Colonic mucosa (tissue), 4 donors: ENCODE measurements around the gene FGF19. TPM values are rescaled to one million over a fixed set of nuclear protein-coding genes. Genes with fewer than 3 reads are reported as not detected.
"Not testable (repeated sequence)": the region's sequence is repeated elsewhere in the genome, so short reads cannot be mapped to it uniquely, and the experiment has no call there.

Source experiments
- DNase-seq: peaks from one replicate; pipeline ENCODE4 v3.0.0-alpha.2; 2020
- H3K27ac ChIP-seq: fragments of 200-600 bp; one replicate; pipeline ENCODE4 v1.8.0; 2021
- H3K27me3 ChIP-seq: fragments of 200-600 bp; one replicate; pipeline ENCODE4 v1.8.0; 2021
- H3K36me3 ChIP-seq: fragments of 200-600 bp; one replicate; pipeline ENCODE4 v1.8.0; 2021
- H3K4me1 ChIP-seq: fragments of 200-600 bp; one replicate; pipeline ENCODE4 v1.8.0; 2021; ENCODE audit warnings: mild to moderate bottlenecking
- H3K4me3 ChIP-seq: fragments of 200-600 bp; one replicate; pipeline ENCODE4 v1.8.0; 2021
- H3K9ac ChIP-seq, 2 donors: one replicate each; pipeline ENCODE4 v1.7.0; 2013; ENCODE audit warnings: control low read depth in 2 of 2, low read depth in 2 of 2, low read length in 2 of 2
- H3K9me3 ChIP-seq: fragments of 200-600 bp; one replicate; pipeline ENCODE4 v1.8.0; 2021
- intact Hi-C: fragments of 100-400 bp; cut with DNase I; formaldehyde crosslinking; loops from one replicate; pipeline ENCODE4 v1.14.1; 2022
- total RNA-seq, 2 donors: library from RNA; stranded (reverse); fragmentation: NEBNext Ultra II Directional in 1 of 2; extraction: Animal tissue kit (Norgen Biotek cat#: 25700) in 1 of 2; gene quantifications; one replicate each; pipeline ENCODE4 v1.2.1, GENCODE V29; 2021
- TF ChIP-seq, protein P1 (sequence below): fragments of 200-600 bp; IDR thresholded peaks from one replicate; pipeline ENCODE4 v1.8.0; 2022; ENCODE audit warnings: antibody characterized with exemption, mild to moderate bottlenecking
- donor health status: healthy.
- donor health status: DM: no; HTN: no; CAD: no.
- donor health status: DM: no; HTN: no; CAD: no.

FGF19 gene
- total RNA-seq, 2 donors from 2014 or later = 0.22 TPM; not detected in 1

DNA sequence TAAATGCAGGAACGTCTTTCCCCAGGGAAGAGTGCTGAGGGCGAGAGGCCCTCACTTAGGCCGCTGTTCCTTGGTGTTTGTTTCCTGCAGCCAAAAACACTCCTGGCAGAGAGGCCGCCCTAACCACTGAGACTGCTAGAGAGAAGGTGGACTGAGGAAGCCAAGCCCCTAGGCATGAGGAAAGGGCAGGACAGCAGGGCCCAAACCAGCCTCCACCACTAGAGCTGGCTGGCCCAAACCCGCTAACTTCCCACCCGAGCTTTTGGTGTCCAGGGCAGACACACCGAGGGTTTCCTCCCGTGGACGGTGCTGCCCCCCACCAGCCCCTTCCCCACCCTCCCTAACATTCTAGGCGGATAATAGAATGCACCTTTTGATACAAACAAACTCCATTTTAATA lies 6.0 kb downstream of the FGF19 start:
- DNase-seq = no peak
- no peak overlapping the region for H3K9ac ChIP-seq
- H3K4me3 ChIP-seq = no peak overlapping the region
- no peaks in the 10 kb centered on the region for H3K4me1 ChIP-seq
- H3K36me3 ChIP-seq = no peaks in the 10 kb centered on the region
- TF ChIP-seq, protein P1, sequence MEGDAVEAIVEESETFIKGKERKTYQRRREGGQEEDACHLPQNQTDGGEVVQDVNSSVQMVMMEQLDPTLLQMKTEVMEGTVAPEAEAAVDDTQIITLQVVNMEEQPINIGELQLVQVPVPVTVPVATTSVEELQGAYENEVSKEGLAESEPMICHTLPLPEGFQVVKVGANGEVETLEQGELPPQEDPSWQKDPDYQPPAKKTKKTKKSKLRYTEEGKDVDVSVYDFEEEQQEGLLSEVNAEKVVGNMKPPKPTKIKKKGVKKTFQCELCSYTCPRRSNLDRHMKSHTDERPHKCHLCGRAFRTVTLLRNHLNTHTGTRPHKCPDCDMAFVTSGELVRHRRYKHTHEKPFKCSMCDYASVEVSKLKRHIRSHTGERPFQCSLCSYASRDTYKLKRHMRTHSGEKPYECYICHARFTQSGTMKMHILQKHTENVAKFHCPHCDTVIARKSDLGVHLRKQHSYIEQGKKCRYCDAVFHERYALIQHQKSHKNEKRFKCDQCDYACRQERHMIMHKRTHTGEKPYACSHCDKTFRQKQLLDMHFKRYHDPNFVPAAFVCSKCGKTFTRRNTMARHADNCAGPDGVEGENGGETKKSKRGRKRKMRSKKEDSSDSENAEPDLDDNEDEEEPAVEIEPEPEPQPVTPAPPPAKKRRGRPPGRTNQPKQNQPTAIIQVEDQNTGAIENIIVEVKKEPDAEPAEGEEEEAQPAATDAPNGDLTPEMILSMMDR = no peak
- no peaks in the 10 kb centered on the region for H3K9me3 ChIP-seq
- intact Hi-C loops = no loop called here
- peaks cover 20% of the 10 kb centered on the region for H3K27me3 ChIP-seq
- H3K27ac ChIP-seq = no peak overlapping the region

DNA sequence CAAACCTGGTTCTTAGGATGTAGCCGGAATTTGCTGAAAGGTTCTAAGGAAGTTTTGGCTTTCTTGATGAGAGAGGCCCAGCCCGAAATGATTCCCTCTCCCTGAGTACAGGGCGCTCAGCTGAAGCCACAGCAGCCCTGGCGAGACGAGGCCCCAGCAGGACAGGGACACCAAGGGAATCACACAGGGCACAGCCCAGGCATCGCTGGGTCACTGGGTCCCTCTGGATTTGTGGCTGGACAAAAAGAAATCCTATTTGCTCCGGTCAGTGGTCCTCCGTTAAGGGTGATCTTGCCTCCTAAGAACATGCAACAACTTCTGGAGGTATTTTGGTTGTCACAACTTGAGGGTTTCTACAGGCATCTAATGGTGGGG lies 6.4 kb downstream of the FGF19 start:
- Histone ChIP-seq H3K27me3 (peaks cover 16% of the 10 kb centered on the region), H3K27ac (no peak overlapping the region), H3K36me3 (no peaks in the 10 kb centered on the region), H3K9ac (no peak overlapping the region), H3K4me1 (no peaks in the 10 kb centered on the region), H3K4me3 (no peak overlapping the region), H3K9me3 (no peaks in the 10 kb centered on the region)
- TF ChIP-seq, protein P1 = no peak
- DNase-seq = no peak
- intact Hi-C loops = no loop called here

DNA sequence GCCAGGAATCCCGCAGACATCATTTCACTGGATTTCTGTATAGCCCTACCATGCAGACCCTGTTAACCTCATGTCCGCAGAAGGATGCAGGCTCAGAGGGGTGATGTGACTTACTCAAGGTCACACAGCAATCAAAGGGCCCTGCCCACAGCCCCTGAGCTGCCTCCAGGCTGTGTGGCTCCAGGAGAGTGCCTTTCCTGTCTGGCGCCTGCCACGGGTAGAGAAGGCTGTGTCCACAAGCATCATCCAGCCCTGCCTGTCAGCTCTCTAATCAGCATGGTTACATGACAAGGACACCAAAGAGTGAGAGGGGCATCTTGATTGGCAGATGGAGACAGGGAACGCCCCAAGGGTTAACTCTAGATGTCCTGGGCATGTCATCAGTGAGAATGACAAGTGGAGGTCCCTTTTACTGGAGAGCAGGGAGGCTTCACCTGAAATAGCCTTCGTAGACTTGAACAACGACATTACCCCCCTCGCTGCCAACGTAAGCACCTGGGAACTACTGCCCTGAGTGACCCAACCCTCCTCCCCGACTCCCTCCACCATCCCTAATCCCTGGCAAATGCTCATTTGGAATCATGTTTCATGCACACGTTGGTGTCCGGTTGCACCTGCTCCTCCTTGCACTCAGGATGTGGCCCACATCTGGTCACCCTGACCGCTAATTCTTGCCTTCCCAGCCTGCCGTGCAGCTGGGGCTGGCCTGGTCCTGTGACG lies 6.9 kb downstream of the FGF19 start:
- H3K9me3 ChIP-seq = no peaks in the 10 kb centered on the region
- H3K4me1 ChIP-seq = no peaks in the 10 kb centered on the region
- H3K27ac ChIP-seq = no peak overlapping the region
- DNase-seq = no peak
- H3K4me3 ChIP-seq = no peak overlapping the region
- TF ChIP-seq, protein P1 = no peak
- H3K36me3 ChIP-seq = no peaks in the 10 kb centered on the region
- intact Hi-C loops = no loop called here
- H3K9ac ChIP-seq = no peak overlapping the region
- peaks cover 10% of the 10 kb centered on the region for H3K27me3 ChIP-seq

DNA sequence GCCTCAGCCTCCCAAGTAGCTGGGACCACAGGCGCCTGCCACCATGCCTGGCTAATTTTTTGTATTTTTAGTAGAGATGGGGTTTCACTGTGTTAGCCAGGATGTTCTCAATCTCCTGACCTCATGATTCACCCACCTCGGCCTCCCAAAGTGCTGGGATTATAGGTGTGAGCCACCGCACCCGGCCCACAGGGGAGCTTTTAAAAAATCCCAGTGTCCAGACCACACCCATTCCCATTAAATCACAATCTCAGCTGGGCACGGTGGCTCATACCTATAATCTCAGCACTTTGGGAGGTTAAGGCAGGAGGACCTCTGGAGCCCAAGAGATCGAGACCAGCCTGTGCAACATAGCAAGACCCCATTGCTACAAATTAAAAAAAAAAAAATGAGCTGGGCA lies 7.8 kb downstream of the FGF19 start:
- H3K9ac ChIP-seq, H3K9me3 ChIP-seq, intact Hi-C loops, H3K27ac ChIP-seq, H3K27me3 ChIP-seq, H3K36me3 ChIP-seq, DNase-seq, H3K4me3 ChIP-seq, H3K4me1 ChIP-seq: not testable (repeated sequence)

DNA sequence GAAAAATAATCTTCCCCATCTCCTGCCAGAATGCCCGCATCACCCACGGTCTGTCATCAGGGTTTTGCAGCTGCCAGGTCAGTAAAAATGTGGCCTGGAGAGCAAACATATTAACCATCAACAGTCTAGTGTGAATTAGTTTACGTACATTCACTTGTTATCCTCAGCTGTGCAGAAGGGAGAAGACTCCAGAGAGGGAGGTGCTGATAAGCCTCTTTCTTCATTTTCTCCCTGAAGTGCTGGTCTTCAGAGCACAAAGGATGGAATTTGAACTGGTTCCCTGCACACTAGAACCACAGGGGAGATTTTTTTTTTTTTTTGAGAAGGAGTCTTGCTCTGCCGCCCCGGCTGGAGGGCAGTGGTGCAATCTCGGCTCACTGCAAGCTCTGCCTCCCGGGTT lies 8.2 kb downstream of the FGF19 start:
- no peaks in the 10 kb centered on the region for H3K4me1 ChIP-seq
- no peaks in the 10 kb centered on the region for H3K27me3 ChIP-seq
- no peaks in the 10 kb centered on the region for H3K36me3 ChIP-seq
- H3K9me3 ChIP-seq = no peaks in the 10 kb centered on the region
- DNase-seq = no peak
- TF ChIP-seq, protein P1 = no peak
- no peak overlapping the region for H3K9ac ChIP-seq
- no peak overlapping the region for H3K4me3 ChIP-seq
- no peak overlapping the region for H3K27ac ChIP-seq
- intact Hi-C loops = no loop called here

DNA sequence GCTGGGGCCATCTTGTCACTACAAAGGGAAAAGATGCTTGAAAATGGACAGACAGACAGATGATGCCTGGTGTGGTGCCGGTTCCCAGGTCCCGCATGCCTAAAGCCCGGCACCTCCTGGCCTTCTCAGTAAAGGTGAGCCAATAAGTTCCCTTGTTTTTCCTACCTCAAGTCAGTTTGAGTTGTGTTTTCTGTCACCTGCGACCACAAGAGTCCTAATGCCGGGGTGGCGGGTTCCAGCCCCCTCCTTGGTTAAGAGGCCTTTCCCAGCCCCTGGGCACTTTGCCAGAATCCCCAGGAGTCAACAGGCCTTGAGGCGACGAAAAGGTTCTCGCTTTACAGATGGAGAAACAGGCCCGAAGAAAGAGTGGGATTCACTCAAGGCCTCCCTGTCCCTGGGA lies 9.0 kb downstream of the FGF19 start:
- Histone ChIP-seq H3K4me1 (no peaks in the 10 kb centered on the region), H3K9ac (no peak overlapping the region), H3K36me3 (no peaks in the 10 kb centered on the region), H3K27ac (no peak overlapping the region), H3K4me3 (no peak overlapping the region), H3K9me3 (no peaks in the 10 kb centered on the region), H3K27me3 (no peaks in the 10 kb centered on the region)
- intact Hi-C loops = no loop called here
- DNase-seq = no peak
- TF ChIP-seq, protein P1 = no peak
